Liver (tissue), 3 donors: Measurements from ENCODE around the gene TIRAP.

ENCODE experiments used
- CTCF ChIP-seq: fragments of 150-350 bp; IDR thresholded peaks from 2 replicates; pipeline ENCODE4 v1.5.1; 2017; ENCODE audit warnings: improper control_type of control experiment, low read depth, low read length; ENCODE audit not compliant: missing input control
- JUND ChIP-seq, 2 donors: IDR thresholded peaks; 2 replicates each; pipeline ENCODE4 v1.6.1; 2016; ENCODE audit warnings: antibody characterized with exemption in 2 of 2
- MAX ChIP-seq: IDR thresholded peaks from 2 replicates; pipeline ENCODE4 v1.6.1; 2016; ENCODE audit warnings: antibody characterized with exemption
- RAD21 ChIP-seq, 2 donors: IDR thresholded peaks; 2 replicates each; pipeline ENCODE4 v1.6.1; 2016; ENCODE audit warnings: antibody characterized with exemption in 2 of 2, mild to moderate bottlenecking in 2 of 2
- REST ChIP-seq: IDR thresholded peaks from 2 replicates; pipeline ENCODE4 v1.6.1; 2016; ENCODE audit warnings: antibody characterized with exemption, mild to moderate bottlenecking
- donor health status: healthy.
- donor health status: healthy.

GRCh38 chr11:126343051-126343450 is 60.2 kb downstream of the TIRAP start:
- no peak for TF ChIP-seq JUND (IDR thresholded peaks at IDR 0.05)
- TF ChIP-seq CTCF = no peak
- TF ChIP-seq RAD21 (IDR thresholded peaks at IDR 0.05) = no peak
- TF ChIP-seq REST = no peak
- TF ChIP-seq MAX = no peak
